DOHH2 (cell line): Measurements from ENCODE around the gene XRCC4.

Source experiments
- CTCF ChIP-seq: fragments of 200-600 bp; sonication (generic); IDR thresholded peaks from one replicate; pipeline ENCODE4 v1.5.1; 2014; ENCODE audit warnings: antibody characterized with exemption, mild to moderate bottlenecking, low read depth, low read length; ENCODE audit not compliant: poor library complexity, severe bottlenecking
- EZH2phosphoT487 ChIP-seq: fragments of 200-600 bp; sonication (generic); IDR thresholded peaks from 2 replicates; pipeline ENCODE4 v1.6.1; 2017; ENCODE audit warnings: borderline replicate concordance, mild to moderate bottlenecking, antibody characterized with exemption, low read length, moderate library complexity, mixed read lengths

GRCh38 chr5:83059341-83059740 is 18.0 kb upstream of the XRCC4 start:
- TF ChIP-seq CTCF (no peak), EZH2phosphoT487 (no peak)
